Hair follicular keratinocyte (primary cell): ENCODE results near the gene PLEKHS1. TPM values are rescaled to one million over a fixed set of nuclear protein-coding genes. Genes with fewer than 3 reads are reported as not detected.

ENCODE experiments used
- total RNA-seq: library from RNA; depleted of rRNA; stranded (reverse); fragments of >200 nt; gene quantifications from 2 replicates; pipeline ENCODE4 v1.2.3, GENCODE V29; 2015

The PLEKHS1 gene
- total RNA-seq: not detected in 2 replicates

GRCh38 chr10:113751181-113751732, at the start of gene PLEKHS1:
Gene PLEKHS1 (plus strand): TSS chr10:113751682. CDS start chr10:113755278, 3,596 bp downstream.

Other genes starting within 250 kb of the PLEKHS1 start
- not detected in 2 replicates for gene HABP2, start 198.6 kb upstream of the PLEKHS1 start, total RNA-seq
- gene NRAP, start 87.6 kb upstream of the PLEKHS1 start, total RNA-seq: not detected in 2 replicates
- gene CASP7, start 71.8 kb upstream of the PLEKHS1 start, total RNA-seq: 12.4 and 16.1 TPM in 2 replicates
- gene DCLRE1A, start 102.4 kb downstream of the PLEKHS1 start, total RNA-seq: 3.9 and 5.7 TPM in 2 replicates
- gene NHLRC2, start 103.0 kb downstream of the PLEKHS1 start, total RNA-seq: 14.7 and 18.1 TPM in 2 replicates